ENCODE results near the gene CX3CR1. TPM values are rescaled to one million over a fixed set of nuclear protein-coding genes. Genes with fewer than 3 reads are reported as not detected.
A peak's percentile ranks its signal among the peaks of the same experiment; 100 is the strongest.

Gene CX3CR1
- total RNA-seq, 1 experiment from 2014 or later: not detected

DNA sequence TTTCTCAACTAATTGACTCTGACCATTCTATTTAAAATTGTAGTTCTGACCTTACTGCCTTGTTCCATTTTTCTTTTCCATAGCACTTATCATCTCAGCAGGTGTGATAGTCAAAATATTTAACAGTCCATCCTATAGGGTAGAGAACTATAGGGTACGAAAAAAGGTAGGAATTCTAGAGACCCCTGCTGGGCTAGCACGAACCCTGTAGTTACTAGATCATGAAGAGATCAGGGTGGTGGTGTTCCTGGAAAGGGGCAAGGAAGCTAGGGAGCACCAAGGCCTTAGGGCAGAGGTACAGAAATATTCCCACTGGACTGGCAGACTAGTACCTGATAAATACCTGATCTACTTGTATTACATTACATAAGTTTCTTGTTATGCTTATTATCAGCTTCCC lies 55.5 kb downstream of the CX3CR1 start:
- DNase-seq (ENCODE audit: low read depth): no peak

DNA sequence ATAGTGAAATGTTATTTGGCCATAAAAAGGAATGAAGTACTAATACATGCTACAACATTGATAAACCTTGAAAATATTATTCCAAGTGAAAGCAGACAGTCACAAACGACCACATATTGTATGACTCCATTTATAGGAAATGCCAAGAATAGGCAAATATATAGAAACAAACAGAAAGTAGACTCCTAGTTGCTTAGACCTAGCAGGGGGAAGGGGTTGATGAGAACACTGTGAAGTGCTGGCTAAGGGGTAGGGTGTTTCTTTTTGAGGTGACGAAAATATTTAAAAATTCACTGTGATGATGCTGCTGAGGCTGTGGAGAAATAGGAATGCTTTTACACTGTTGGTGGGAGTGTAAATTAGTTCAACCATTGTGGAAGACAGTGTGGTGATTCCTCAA lies 56.9 kb downstream of the CX3CR1 start:
- no peak for DNase-seq (ENCODE audit: low read depth)

DNA sequence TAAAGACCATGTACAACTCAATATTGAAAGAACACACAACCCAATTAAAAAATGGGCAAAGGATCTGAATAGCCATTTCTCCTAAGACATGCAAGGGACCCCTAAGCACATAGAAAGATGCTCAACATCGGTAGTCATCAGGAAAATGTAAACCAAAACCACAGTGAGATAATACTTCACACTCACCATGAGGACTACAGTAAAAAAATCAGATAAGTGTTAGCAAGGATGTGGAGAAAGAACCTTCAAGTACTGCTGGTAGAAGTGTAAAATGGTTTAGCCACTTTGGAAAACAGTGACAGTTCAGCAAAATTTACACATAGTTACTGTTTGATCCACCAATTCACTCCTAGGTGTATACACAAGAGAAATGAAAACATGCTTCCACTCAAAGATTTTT lies 57.4 kb downstream of the CX3CR1 start:
- DNase-seq (ENCODE audit: low read depth): no peak

DNA sequence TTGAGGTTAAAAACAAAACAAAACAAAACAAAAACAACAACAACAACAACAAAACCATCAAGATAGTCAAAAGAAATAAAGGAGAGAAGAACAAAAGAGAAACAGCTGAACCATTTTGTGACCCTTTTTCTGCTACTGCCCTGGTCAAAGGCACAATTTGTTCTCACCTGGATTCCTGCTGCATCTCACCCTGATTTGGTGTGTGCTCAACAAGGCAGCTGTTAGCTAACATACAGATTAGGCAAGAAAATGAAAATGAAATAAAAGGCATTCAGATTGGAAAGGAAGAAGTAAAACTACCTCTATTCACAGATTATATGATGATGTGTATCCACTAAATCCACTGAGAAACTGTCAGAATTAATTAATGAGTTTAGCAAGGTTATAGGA lies 58.7 kb downstream of the CX3CR1 start:
- DNase-seq (ENCODE audit: low read depth): no peak

DNA sequence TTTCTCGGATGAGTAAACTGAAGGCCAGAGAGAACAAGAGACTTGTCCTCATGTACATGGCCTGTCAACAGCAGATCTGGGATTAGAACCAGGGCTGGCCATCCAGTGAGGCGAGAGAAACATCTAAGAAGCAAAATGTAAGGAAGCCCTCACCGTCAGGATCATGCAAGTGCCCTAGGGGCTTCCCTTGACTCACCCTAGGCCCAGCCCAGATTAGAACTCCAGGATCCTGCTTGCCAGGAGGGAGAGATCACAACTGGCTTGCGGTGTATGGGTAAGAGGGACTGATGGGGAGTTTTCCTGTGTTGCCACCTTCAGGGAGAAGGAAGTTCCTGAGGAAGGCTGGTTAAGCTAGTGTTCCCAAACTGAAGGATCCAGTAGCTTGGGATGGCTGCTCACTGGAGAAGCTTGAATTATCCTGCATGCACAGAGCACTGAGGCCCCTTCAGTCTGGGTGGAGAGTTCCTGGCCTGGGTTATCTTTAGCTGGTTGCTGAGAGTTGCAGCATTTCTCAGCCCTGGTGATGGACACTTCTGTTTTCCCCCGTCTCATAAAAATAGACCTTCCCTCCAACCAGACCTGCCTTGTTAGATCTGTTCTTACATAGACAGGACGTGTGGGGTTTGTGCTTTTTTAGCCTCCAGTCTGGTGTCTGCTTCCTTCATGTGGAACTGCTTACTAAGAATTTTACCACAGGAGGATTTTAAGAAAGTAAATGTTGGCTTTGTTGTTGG lies 59.3 kb downstream of the CX3CR1 start:
- no peak for DNase-seq (ENCODE audit: low read depth)

DNA sequence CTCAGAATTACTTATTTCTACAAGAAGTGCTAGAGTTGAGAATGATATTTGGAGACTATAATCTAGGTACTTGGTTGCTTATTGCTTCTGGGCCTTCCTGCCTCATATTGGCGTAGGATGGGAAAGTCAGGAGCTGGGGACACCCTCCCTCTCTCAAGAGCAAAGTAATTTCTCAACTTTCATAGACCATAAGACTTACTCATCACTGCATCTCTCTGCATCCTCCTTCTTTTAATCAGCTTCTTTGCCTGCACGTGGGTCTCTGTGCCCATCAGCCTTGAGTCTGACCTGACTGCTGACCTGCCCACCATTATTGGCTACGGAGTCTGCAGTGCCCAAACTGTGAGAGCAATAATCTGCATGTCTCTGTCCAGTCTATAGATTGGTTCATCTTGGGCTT lies 60.1 kb downstream of the CX3CR1 start:
- DNase-seq (ENCODE audit: low read depth): no peak

DNA sequence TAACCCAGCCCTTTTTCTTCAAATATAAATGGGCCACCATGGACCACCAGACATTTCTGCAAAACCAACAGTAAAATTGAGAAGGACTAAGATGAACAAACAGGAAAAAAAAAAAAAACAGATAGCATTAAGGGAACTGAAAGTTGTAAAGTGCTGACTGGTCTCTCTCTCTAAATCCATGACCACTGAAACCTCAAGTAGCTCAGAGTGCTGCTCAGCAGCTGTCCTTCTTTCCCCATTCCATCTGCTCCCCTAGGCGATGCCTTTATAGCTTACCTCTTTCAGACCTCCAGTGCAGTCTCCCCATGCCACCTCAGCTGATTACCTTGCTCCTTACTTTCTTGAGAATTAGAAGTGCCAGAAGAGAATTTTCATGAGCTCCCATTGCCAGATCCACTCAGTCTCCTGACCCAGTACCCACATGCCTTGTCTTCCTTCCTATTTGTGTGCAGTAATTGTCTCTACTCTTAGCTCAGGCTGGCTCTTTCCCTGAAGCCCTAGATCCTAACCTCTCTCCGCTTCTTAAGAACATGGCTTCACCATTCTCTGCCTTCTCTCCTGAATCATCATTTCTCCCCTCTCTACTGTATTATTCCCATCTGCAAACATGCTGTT lies 63.6 kb downstream of the CX3CR1 start:
- DNase-seq (ENCODE audit: low read depth): peak; percentile 26

DNA sequence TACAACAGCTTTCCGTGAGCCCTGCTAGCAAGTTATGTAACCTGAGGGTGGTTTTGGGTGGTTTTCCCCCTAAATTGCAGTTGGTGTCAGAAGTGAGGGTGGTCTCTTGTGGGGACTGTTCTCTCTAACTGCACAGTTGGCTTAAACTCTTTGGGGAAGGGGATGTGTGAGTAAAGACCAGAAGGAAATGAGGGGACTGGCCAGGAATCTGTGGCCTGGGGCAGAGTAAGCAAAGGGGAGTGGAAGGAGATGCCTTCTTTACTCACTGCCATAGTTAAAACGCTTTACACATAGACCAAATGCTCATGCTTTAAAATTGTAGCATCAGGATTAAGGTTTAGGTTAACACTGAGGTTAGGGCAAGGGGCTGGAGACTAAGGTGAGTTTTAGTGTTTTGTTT lies 66.2 kb downstream of the CX3CR1 start:
- DNase-seq (ENCODE audit: low read depth): no peak

Other genes with a start within 250 kb of the CX3CR1 start
- gene SCN11A, start 228.1 kb downstream of the CX3CR1 start, total RNA-seq (2014; rRNA removed): not detected in 2 replicates
- gene WDR48, start 228.0 kb downstream of the CX3CR1 start, total RNA-seq (2014; rRNA removed): 16.6 and 19.1 TPM in 2 replicates
- gene GORASP1, start 172.4 kb downstream of the CX3CR1 start, total RNA-seq (2014; rRNA removed): 46.2 and 50.2 TPM in 2 replicates
- 1.3 and 1.5 TPM in 2 replicates for gene TTC21A, start 172.4 kb downstream of the CX3CR1 start, total RNA-seq (2014; rRNA removed)
- 13.0 and 18.9 TPM in 2 replicates for gene CSRNP1, start 126.4 kb downstream of the CX3CR1 start, total RNA-seq (2014; rRNA removed)
- 0.71 and 4.1 TPM in 2 replicates for gene XIRP1, start 87.4 kb downstream of the CX3CR1 start, total RNA-seq (2014; rRNA removed)
- not detected in 2 replicates for gene CCR8, start 49.7 kb upstream of the CX3CR1 start, total RNA-seq (2014; rRNA removed)
- 27.6 and 28.3 TPM in 2 replicates for gene SLC25A38, start 103.3 kb upstream of the CX3CR1 start, total RNA-seq (2014; rRNA removed)
- gene RPSA, start 126.7 kb upstream of the CX3CR1 start, total RNA-seq (2014; rRNA removed): 1,666 and 1,777 TPM in 2 replicates
- gene MOBP, start 187.6 kb upstream of the CX3CR1 start, total RNA-seq (2014; rRNA removed): not detected in 2 replicates